Hematopoietic multipotent progenitor cell treated with erythropoietin and hydrocortisone succinate and interleukin-3 and kit ligand, for 15 days (in vitro differentiated cells): ENCODE results near the gene MCM8.
"Not testable (repeated sequence)": the region's sequence is repeated elsewhere in the genome, so short reads cannot be mapped to it uniquely, and the experiment has no call there.

ENCODE experiments used
- DNase-seq: peaks from one replicate; pipeline ENCODE4 v3.0.0-alpha.2; 2015; ENCODE audit warnings: low spot score

MCM8 gene

DNA sequence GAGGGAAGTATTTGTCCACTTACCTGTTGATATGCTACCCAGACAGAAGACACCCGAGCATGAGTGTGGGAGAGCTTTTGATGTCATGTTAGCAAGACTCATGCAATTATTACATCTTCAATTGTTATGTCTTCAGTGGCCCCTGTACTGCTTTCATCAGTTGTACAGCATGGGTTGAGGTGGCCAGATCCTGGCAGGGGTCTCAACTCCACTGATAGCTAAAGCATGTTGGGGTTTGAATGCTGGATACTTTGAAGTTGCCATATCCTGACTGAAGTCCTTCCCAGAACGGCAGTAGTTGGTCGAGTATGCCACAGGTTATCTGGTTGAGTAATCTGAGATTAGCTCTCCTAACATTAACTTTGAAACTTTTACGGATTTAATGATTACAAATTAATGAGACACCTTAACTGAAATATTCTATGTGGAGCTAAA lies 56.7 kb downstream of the MCM8 start:
- peak; percentile 14 for DNase-seq

DNA sequence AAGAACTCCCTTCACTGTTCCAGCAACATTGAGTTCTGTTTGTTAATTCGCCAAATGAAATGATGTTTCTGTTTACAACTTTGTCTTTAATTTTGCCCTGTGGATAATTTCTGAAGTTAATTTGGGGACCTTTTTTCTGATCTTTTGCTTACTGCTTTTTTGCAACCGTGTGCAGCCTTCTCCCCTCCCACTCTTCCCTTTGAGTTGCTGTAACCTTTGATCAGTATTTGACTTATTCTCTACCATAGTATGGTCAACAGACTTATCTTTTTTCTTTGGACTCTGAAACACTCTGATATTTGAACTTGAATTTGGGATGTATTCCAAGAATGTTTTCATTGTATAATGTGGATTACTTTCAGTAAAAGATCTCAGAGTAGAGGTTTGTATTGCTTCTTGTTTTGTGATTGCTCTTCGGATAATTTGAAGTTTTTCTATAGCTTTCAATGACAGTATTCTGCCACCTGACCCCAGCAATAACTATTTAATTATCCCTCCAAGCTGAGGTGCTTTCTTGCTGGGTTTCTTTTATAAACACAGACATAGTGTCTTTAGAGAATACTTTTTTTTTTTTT lies 57.2 kb downstream of the MCM8 start:
- peak; percentile 25 for DNase-seq

DNA sequence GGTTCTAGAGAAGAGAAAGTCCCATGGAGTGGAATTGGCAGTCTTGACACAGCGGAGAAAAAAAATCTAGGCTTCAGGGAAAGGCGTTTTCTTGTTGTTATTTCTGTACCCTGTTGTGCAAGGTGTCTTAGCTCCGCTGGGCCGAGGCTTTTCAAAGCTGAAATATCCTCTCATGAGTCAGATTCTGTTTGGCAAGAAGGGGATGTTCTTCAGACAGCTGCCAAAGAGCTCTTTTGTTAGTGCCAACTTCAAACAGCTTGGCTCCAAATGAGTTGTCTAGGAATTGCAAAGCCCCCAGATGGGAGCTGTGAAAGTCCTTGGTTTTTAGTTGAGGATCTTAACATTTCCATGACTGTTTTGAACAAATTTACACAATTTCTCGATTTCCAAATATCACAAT lies 57.8 kb downstream of the MCM8 start:
- peak; percentile 29 for DNase-seq

DNA sequence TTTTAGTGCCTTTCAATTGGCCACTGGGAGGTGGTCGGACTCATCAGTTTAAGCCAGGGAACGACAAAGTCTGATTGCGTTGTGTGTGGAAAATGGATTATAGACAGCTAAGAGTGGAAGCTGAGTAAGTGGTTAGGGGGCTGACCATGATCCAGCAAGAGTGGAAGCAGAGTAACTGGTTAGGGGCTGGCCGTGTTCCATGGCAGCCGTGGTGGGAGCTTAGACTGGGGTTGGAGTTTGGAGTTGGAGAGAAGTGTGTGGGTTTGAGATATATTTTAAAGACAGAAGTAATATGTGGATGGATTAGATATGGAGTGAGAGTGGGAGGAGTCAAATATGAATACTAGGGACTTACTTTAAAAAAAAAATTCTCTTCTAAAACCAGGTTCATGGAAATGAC lies 61.7 kb downstream of the MCM8 start:
- peak; percentile 74 for DNase-seq

DNA sequence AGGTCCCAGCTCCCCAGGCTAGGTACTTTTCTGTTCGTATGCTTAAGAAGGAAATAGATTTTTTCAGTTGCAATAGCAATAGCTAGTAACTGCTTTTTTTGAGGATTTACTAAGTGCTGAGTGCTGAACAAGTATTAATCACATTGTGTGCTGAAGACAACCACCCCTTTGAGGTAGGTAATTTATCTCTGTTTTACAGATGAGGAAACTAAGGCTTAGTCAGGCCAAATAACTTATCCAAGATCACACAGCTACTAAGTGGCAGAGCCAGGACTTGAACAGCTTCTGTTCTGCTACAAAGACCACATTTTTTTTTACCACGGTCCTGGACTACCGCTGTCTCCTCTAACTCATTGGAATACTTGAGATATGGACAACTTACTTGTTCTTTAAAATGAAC lies 63.6 kb downstream of the MCM8 start:
- peak; percentile 70 for DNase-seq

DNA sequence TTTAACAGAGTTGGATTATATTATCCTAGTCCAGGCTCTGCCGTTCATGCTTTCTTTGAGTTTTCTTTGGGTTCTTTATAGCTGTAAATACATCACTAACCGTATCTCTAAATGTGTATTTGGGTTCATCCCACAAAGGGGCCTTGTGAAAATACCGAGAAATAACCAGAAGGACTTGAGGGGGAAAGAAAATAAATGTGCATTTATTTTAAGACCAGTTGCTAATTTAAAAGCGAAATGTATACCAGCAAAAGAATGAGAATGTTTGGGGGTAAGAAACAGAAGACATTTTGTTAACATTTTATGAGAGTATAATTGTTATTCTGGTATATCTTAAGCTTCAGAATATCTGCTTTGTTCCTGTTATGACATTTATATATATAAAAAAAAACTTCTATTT lies 64.5 kb downstream of the MCM8 start:
- DNase-seq = no peak

DNA sequence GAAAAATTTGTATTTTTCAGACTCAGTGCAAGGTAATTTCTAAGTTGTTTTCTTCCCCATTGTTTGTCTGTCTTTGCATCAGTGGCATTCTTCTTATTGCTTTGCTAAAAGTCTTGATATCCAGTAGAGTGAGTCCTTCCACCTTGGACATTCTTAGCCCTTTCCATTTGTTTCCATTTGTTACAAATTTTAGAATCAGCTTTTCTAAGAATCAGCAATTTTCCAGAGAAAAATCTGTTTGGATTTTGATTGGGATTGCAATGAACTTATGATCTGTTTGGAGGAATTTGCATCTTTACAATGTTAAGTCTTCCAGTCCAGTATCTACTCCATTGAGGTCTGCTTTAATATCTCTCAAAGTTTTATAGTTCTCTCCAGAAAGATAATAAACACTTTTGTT lies 67.0 kb downstream of the MCM8 start:
- DNase-seq = no peak

DNA sequence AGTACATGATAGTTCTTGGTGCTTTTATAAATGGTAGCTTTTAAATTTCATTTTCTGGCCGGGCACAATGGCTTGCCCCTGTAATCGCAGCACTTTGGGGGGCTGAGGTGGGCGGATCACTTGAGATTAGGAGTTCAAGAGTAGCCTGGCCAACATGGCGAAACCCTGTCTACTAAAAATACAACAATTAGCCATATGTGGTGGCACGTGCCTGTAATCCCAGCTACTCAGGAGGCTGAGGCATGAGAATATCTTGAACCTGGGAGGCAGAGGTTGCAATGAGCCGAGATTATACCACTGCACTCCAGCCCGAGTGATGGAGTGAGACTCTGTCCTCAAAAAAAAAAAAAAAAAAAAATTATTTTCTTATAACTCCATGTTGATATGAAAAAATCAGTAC lies 67.4 kb downstream of the MCM8 start:
- DNase-seq = no peak

DNA sequence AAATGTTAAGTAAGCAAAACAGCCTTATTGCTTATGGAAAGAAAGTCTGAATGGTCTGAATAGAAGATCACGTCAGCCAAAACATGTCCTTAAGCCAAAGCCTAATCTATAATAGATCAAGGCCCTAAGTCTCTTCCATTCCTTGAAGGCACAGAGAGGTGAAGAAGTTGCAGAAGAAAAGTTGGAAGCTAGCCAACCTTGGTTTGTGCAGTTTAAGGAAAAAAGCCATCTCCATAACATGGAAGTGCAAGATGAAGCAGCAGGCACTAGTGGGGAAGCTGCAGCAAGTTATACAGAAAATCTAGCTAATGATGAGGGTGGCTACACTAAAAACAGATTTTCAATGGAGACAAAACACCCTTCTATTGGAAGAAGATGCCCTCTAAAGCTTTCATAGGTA lies 74.3 kb downstream of the MCM8 start:
- DNase-seq = no peak

DNA sequence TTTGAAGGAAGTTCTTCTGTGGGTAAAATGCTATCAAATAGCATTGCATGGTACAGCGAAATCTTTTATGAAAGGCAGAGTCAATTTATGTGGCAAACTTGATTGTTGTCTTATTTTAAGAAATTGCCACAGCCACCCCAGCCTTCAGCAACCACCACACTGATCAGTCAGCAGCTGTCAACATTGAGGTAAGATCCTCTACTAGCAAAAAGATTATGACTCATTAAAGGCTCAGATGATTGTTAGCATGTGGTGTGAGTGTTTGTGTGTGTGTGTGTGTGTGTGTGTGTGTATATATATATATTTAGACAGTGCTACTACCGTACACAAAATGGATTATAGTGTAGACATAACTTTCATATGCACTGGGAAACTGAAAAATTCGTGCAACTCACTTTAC lies 75.6 kb downstream of the MCM8 start:
- DNase-seq = no peak

DNA sequence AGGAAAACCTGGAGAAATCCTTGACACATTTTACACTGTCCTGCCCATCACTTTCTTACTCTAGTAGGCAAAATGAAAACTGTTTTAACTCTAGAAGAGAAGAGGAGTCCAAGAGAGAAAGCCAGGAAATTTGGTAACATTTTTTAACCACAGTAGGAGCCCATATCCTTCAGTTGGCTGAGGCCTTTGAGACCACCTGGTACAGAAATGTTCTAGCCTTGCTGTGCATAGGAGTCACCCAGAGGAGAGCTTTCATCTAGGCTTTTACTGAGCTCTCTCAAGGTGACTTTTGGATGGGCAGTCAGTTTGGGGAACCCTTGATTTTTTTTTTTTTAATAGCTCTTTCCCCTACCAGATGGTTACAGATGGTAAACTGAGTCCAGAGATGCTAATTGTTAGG lies 78.4 kb downstream of the MCM8 start:
- DNase-seq = no peak

DNA sequence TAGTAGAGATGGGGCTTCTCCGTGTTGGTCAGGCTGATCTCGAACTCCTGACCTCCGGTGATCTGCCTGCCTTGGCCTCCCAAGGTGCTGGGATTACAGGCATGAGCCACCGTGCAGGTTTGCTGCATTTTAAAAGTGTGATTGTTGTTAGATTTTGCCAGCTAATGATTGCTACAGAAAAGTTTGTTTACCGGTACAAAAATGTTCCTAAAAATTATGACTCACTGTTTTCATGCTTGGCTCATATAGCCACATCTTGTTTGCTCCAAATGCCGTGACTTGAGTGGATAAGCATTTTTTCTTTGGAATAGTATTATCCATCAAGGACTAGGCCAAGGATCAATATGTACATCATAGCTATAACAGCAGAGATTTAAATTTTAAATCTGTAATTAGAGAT lies 79.1 kb downstream of the MCM8 start:
- no peak for DNase-seq

DNA sequence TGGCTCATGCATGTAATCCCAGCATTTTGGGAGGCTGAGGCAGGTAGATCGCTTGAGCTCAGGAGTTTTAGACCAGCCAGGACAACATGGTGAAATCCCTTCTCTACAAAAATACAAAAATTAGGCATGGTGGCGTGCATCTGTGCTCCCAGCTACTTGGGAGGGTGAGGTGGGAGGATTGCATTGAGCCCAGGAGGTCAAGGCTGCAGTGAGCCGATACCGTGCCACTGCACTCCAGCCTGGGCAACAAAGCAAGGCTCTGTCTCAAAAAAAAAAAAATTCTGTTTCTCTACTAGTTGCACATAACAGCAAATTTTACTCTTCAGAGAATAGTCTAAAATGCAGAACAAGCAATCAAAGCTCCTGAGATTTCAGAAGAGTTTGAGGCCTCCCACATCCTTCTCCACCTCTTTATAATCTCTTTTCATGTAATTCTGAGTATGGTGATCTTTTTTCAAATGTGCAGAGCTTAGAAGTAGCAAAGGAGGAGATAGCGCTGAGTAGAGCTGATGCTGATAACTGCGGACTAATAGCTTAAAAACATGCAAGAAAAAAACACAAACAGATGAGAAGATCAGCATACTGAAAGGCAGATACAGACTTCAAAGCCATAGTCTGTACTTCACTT lies 80.1 kb downstream of the MCM8 start:
- no peak for DNase-seq

DNA sequence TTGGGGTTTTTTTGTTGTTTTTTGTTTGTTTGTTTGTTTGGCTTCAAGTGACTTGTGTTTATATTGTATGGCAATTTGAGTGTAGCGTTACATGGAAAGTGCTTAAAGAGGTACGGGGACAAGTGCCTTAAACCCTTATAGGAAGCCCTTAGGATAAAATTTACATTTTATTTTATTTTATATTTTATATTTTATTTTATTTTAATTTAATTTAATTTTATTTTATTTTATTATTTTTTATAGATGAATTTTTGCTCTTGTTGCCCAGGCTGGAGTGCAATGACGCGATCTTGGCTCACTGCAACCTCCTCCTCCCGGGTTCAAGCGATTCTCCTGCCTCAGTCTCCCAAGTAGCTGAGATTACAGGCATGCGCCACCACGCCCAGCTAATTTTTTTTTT lies 82.5 kb downstream of the MCM8 start:
- DNase-seq = not testable (repeated sequence)

DNA sequence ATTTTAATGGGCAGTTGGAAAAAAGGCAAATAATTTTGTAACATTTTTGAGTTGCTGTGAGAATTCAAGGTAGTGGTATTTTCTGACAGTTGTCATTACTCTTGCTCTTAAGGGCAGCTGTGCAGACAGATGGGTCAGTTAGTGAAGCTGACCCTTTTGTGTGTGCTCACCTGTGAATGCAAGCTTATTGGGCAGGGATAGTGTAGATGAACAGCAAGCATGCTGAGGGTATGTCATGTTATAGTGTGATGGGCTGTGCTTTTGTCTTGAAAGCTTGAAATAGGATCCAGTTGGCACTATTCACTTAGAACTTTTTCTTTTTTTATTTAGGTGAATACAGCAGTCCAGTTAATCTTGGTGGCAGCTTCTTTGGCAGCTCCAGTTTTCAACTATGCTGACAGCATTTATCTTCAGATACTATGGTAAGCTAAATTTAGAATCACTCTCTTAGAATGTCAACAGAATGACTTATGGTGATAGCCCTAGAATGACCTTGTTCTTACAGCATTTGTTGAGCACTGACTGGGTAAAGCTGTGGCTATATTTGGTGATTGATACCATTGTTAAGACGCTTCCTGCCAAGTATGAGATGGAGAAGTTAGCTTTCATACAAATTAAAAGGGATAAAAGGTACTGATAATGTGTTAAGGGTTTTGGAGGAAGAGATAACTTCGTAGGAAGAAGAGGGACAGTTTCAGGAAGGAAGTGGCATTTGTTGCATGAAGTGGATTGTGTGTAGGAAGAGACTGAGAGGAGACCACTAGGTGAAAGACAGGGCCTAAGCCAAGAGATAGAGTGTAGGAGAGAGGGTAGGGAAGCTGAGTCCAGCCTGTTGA lies 83.9 kb downstream of the MCM8 start:
- DNase-seq = no peak

DNA sequence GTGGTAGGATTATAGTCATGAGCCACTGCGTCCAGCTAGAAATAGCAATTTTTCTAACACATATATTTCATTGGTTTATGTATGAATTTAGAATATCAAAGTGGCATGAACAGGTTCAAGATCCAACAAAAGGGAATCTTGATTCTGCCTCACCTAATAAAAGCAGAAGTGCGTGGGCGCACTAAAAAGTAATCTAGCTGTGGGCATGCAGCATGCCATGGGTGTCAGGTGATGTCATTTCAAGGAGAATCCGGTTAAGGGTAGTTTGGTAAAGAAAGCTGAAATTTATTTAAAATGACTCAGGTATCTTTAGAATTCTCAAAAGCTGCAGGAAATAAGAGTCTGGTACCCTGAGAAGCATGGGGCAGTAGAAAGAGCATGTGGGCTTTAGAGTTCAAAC lies 85.8 kb downstream of the MCM8 start:
- DNase-seq = no peak

DNA sequence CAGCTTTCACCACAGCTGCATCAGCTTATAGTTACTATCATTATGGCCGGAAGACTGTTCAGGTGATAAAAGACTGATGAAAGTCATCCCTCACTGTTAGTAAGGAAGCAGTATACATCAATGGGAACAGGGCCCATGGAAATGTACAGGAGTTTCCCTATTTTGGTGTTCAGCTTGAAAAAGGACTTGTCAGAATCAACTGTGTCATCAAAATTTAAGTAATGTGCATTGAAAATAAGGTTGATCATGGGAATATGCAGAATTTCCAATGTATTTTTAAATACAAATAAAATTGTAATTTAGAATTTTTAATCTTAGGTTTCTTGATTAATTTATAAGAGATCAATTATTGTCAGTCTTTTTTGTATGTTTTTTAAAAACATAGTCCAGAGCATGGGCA lies 86.6 kb downstream of the MCM8 start:
- no peak for DNase-seq

DNA sequence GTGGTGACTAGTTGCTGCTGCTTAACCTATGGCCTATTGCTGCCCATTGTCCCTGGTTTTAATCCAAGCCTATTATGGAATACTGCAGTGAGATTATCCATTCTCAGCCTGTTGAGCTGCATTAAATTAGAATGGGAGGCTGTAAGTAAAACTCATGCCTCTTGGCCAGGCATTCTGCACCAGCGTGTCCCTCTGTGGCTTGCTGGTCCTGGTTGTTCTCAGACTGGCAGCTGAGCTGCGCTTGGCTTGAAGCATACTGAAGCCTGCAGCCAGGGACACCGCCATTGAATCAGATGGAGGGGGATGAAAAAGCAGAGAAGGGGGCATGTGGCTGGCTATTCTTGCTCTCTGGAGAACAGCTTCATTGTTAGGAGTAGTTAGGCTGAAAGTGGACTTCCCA lies 87.8 kb downstream of the MCM8 start:
- DNase-seq = no peak

DNA sequence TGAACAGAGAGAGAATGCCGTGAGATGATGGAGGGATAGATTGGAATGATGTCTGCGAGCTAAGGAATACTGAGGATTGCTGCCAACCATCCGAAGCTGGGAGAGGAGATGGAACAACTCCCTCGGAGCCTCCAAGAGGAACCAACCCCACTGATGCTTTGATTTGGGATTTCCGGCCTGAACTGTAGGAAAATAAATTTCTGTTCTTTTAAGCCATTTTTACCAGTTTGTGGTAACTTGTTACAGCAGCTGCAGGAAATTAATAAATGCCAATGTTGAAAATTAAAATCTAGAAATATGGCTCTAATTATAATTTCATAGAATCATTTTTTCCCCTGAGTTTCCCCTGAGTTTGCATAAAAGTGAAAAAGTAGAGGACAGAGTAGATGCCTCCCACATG lies 89.3 kb downstream of the MCM8 start:
- DNase-seq = no peak

DNA sequence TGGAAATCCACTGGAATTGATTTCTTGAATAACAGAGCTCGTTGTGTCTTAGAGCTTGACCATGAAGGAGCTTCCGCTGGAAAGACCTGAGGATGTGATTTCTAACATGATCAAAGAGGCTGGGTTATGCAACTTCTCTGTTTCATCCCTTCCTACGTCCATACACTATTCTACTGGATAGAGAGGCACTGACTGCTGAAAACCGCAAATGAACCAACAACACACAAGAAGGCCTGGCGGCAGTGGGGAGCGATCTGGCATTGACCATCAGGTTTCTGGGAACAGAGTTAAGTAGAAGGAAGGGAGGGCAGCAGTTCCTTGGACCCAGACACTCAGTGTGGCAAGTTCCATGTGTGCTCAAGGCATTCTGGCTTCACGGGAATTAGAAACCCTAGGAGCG lies 90.1 kb downstream of the MCM8 start:
- DNase-seq = no peak

DNA sequence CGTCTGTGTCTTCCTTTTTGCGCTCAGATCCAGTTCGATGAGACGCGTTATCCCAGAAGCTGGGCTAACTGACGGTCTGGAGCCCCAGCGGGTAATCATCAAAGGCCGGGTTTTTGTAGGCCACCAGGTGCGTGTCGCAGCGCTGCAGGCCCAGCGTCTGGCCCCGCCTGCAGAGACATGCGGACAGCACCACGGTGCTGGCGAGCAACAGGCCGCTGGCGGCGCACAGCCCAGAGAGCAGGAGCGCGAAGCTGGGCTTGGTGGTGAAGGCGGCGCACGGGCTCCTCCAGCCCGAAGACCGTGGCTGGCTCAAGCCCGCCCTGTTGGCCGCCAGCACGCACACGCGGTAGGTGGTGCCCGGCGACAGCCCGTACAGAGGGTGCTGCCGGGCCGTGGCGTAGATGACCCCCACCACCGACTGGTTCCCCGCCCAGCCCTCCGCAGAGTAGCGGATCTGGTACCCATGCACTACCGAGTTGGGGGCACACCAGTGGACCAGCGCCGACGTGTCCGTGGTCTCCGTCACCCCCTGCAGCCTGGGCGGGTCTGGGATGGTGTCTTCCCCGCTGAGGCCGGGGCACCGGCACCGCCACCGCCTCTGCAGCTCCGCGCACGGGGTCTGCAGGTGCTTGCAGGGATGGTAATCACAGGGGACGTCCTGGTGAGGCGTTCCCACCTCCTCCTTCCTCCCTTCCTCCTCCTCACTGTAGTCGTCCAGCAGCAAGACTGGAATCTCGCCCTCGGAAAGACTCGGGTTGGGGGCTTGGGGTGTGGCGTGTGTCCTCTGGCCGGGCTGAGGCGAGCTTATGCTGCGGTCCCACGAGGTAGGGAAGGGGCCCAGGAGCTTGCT lies 90.7 kb downstream of the MCM8 start:
- no peak for DNase-seq

DNA sequence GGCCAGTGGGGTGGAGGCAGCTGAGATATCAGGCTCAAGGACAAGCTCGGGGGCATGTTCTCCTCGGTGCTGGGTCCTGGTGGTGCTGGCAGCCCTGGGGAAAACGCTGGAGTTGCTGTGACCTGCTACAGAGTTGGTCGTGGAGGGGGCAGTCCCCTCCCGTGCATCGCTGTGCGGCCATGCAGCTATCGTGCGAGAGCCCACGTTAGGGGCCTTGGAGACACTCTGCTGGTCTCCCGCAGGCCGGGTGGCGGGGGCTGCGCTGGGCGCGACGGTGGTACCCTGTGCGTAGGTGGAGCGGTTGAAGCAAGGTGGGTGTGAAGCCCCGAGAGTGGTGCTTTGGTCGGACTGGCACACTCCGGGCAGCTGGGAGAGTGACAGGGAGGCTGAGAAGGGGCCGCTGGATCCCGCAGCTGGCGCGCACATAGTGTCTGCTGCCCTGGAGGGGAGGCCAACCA lies 91.4 kb downstream of the MCM8 start:
- DNase-seq = no peak

DNA sequence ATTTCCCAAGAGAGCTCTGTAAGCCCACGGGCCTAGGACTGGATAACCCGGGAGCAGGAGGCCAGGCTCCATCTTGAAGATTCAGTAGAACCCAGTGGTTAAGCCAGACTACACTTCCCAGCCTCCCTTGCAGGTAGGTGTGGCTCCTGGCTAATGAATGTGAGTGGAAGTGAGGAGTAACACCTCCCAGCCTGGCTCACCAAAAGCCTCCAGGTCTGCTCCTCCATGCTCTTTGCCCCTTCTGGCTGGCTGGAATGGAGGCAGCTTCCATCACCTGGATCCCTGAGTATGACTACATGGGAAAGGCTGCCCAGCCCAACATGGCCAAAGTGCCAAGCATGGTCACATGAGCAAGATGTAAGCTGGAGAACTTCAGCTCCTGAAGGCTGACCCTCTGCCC lies 93.7 kb downstream of the MCM8 start:
- no peak for DNase-seq
